Fibroblast of peridontal ligament (primary cell): ENCODE measurements around the gene PCED1B.

Experiments
- DNase-seq: peaks from one replicate; pipeline ENCODE4 v3.0.0-alpha.2; 2010; ENCODE audit errors: extremely low read depth

The PCED1B gene

DNA sequence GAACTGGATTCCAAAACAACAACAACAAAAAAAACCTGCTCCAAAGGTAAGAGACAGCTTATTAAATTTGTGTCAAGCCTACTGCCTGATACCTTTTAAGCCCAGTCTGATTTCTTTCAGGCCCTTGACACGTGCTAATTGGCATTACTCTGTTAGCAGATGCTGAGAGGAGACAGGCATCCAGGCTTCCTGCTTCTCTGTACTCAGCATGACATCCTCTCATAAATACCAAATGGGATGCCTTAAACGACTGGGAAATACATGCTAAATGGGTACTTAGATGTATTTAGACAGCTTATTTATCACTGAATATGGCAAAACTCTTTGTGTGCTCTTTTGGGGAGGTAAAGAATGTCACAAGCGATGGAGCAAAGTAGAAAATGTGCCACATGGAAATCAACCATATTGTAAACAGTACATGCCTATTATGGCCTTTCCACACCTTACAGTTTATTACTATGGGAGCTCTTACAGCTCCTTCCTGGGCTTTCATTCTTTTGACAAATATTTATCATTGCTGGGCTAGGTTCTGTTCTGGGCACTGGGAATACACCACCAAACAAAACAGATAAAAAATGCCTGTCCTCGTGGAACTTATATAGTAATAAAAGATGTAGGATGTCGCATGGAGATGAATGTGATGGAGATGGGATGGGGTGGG, 11.5 kb upstream of the PCED1B start:
- DNase-seq, result no peak

DNA sequence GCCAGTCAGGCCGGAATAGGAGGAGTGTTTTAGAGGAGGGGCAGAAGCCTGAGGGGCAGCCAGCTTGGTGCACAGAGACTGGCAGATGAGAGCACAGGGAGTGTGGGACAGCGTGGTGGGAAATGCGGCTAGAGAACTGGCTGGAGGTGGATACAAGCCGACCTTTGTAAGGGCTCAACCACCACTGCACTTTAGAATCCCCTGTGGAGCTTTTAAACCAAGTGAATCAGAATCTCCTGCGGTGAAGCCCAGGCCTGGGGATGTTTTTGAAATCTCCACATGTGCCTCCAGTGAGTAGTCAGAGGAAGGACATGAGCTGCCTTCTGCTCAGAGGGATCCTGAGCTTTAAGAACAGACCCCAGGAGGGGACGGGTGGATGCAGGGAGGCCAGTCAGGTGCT, 10.9 kb upstream of the PCED1B start:
- peak; percentile 53 for DNase-seq

DNA sequence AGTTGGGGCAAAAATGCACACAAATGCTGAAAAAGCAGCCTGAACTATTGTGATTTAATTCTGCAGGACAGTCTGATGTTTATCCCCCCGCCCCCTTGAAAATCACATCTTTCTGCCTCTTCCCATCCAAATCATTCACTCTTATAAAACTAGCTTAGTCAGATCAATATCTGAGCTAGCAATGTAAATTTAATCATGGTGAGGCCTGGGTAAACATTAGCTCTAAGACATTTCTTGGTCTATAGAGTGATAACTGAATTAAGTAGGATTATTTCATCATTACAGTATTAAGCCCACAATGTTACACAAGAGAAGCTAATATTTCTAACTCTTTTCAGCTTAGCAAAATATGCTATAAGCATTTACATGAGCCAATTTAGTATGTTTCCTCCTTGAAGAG, 9.1 kb upstream of the PCED1B start:
- no peak for DNase-seq

DNA sequence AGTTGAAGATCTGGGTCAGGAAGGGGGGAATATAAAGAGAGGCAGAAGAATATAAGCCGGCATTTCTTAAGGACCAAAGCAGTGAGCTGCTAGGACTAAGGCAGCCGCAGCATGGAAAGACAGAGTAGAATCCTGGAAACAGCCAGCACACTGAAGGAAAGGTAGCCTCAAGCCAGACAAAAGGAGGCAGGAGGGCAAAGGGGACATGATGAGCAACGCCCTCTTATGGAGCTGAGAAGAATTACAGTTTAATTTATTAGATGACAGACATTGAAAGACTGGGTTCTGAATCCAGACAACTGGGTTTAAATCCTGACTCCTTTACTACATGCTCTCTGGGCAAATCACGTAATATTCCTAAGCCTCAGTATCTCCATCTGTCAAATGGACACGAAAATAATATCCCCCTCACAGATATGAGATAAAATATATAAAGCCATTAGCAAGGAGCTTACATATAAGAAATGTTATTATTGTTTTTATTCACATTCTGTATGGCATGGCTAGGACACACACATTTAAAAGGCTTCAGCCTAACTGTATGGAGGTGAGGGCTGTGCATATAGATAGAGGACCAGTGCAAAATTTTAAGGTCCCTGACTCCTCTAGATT, 8.1 kb upstream of the PCED1B start:
- no peak for DNase-seq

DNA sequence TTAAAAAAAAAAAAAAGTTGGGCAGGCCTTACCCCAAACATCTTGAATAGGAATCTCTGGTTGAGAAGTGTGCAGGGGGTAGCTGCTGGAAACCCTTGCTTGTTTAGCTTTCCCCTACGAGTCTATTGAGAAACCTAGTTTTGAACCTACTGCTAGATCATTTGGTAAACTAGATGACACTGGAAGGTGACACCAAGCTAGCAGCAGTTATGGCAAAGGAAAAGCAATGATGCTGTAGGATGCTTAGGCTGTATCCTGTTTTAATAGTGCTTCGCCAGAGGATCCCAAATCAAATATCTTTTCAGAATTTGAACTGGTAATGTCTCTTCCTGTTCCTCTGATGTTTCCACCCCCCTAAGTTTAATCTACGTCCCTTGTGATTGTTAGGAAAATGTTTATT, 5.5 kb upstream of the PCED1B start:
- DNase-seq, result no peak

DNA sequence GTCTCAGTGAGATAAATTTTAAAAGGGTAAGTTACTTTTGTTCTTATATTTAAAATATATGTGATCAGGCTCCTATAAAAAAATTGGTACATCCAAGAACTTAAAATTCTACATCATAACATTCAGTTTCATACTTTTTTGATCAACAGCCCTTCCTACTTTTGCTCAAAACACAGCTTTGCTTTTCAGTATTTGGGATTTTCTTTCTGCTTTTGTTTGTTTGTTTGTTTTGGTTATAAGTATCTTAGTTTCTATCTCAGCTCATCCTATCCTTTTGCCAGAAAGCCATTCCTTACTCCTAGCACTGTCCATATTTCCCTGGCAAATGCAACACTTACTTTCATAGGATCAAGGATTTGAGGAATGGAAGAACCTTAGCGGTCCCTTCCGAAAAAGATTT, 4.7 kb upstream of the PCED1B start:
- DNase-seq, result no peak

DNA sequence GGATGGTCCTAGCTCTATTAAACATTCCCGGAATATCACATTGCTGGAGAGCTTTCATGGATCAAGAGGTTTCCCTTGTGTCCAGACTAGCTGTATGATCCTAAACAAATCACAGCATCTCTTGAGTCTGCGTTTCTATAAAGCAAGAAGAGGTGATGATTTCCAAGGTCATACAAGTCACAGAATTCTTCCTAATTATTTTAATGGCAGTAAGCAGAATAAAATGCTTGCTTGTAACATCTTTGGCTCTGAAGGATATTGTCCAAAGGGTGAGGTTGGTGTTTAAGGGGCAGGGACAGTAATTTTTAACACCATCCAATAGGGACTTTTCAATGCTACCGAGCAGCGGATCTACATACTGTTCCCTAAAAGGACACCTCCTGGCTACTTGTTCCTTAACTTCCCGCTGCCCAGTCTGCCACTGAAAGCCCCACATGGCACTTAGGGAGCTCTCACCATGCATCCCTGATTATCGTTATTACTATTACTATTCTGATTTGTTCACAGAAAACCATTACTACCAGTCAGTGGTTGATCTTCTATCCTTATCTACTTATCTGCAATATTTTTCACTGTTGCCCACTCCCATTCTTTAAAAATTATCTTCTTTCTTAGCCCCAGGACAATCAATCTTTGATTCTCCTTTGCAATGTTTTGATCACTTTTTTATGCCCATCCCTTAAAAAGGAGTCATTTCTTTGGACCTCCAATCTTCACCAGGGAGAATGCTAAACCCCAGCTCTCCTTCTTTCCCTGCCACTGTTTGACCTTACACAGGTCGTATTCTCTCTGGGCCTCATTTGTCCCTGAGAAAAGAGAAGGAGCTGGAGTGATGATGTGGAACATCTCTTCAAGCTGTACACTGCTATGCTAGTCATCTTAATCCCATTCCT, 4.0 kb upstream of the PCED1B start:
- DNase-seq, result no peak

DNA sequence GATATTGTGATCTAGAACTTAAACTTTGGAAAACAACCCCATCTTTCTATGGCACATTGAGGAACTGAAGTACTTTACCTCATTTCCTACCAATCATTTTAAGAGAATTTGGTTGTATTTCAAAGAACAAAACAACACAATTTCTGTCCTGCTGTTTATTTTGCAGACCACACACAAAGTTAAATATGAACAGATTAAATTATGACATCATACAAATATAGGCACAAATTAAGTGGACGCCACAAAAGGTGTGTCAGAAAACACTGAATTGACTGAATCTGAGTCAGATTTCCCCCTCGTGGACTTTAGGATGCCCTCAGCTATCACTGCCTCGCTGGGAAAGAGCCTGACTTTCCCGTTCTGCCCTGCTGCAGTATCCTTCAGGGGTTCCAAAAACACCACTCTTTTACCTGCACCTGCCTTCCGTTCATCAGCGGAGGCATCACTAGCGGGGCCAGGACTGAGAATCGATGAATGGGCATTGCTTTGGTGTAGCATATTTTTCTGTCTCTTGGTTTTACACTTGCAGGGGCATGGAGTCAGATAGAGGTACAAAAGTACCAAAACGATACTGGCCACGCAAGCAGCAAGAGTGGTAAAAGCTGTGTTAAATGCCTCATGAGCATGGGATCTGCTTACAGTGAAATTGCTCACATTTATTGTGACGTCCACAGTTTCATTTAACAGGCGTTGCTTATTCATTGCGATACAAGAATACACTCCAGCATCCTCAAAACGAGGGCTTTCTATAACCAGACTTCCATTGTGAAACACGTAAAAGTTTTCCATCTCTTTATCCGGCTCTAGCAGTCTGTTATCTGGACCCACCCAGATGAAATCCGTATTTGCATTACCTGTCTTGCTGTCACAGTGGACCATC, 2.0 kb upstream of the PCED1B start:
- no peak for DNase-seq

DNA sequence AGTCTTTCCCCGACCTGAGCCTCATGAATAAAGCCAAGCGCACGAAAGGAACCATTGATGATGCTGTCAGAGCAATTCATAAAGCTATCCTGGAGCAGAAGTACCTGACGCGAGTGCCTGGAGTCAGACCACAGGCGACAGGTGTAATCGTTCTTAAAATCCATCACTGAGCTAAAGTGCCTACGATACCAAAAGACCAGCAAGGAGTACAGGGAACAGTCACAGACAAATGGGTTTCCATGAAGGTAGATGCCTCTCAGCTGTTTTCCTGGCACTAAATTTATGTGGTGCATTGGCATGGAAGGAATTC, 1.4 kb upstream of the PCED1B start:
- DNase-seq, result no peak

DNA sequence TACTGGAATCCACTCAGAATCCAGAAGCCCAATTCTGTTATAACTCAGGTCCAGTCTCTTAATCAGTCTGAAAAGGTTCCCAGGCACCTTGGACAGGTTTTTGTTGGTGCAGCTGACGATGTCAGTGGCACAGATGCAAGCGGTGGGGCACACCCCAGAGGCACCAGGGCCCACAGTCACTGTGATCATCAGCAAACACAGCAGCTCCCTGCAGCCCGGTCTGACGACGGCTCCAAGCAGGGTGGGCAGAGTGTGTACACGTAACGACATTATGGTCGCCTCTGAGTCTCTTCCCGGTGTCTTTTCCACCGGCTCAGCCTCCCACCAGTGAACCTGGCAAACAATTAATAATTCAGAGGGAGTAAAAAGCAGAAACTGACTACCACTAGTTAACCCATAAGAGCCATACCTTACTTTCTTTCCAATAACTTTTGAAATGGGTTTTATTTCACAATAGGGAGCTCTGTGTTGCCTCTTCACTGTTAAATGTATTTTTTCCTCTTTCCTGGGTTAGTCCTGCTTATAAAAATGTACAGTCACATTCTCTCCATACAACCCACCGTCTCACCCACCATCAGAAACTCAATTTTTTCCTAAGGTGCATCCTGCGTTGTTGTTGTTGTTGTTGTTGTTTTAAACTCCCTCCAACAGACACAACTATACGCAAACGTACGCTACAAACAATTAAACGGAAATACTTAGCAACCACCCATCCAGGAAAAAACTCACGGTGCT, 521 bp upstream of the PCED1B start:
- DNase-seq, result peak; percentile 12

DNA sequence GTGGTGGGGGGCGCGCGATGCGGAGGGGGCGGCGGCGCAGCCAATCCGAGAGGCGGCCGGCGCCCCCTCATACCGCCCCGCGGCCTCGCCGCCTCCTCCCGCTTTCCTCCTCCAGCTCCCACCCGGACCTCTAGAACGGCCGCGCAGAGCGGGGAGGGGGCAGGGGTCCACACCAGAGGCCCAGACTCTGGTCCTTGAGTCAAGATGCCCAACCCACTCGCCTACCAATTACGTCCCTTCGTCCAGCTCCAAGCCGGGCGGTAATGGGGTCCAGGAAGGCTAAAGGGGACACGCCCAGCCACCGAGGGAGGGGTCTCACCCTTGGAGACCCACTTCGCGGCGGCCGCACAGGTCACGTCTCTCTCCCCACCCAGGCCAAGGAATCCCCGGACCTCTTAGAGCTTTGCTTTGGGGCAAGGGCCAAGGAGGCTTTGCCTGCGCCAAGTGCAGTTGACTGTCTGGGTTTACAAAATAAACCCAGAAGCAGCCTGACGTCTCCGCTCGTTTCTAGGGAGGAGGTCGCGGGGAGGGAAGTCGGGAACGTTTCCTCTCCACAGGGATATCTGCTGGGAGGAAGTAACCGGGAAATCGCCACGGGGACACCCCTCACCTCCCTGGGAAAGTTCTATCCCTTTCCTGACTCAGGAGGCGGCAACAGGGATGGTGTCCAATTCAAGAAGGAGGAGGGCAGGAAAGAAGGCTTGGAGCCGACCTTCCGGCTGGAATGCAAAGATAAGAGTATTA, 732 bp downstream of the PCED1B start:
- DNase-seq, result peak; percentile 51

DNA sequence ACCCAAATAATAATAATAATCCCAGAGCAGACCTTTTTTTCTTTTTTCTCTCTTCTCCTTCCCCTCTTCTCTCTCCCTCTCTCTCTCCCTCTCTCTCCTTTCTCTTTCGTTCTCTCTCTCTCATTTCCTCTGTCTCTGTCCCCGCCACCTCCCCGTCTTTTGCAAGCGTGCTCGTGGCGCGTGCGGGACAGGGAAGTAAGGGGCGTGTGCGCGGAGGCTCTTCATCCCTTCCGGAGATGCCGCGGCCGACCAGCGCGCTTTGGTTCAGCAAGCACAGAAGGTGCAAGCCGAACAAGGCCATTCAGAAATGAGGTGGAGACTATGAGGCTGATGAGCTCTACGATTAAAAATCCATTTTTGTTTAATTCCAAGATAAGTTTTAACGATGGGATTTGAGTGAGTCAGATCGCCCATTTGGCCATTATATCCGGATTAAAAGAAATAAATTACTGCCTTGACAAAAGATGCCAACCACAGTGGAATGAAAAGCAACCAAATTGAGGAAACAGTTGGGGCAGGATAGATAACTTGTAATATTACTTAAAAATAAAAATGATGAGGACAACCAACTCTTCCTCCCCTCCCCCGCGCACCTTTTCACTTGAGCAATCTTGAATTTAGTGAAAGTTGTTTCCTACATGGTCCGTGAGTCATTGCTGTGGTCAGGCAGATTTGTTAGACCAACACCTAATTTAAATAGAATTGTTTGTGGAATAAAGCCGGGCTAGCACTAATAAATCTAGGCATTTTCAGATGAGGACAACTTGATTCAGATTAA, 1.5 kb downstream of the PCED1B start:
- peak; percentile 30 for DNase-seq

DNA sequence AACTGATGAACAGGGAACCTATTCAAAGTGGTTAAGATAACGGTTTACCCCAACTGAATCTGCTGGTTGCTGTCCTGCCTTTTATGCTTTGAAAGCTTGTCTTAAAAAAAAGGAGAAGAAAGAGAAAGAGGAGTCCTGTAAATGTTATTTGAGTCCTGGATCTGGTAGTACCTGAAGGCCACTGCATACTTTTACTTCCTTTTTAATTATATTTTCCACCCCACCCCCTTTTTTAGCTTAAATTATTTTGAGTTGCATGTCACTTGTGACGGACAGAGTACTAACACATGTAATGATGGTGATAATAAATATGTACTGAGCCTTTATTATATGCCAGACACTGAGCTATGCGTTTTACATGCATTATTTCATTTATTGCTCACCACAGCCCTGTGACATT, 2.9 kb downstream of the PCED1B start:
- no peak for DNase-seq

DNA sequence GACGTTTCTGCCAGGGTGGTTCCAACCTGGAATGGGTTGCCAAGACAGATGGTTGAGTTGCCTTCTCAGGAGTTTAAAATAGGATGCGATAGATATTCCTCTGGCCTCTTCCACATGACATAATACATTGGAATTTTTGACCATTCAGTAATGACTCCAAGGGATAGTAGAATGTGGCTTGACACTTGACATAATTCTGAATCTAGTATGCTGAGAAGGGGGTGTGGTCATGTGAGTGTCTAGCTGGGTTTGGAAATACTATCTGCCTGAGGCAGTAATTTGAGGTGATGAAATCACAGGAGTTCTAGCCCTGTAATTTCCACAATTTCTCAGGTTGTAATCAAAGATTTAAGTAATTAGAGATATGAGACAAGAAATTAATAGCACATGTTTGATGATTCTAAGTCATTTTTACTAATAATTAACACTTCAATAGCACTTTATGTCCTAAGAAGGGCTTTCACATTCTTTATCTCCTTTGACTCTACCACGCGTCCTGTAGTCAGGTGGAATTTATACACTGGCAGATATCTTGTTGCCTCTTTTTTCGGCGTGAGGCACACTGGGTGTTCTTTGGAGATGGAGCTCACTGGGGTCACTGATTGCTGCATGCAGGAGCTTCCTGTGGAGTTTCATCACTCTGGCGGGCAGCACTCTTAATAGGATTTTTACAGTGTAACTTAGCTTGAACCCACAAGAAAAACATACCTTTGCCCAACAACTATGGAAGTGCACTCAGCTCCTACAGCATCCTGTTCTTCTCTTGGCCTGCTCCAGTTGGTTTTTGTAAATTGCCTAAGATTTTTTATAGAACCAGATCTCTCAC, 3.6 kb downstream of the PCED1B start:
- DNase-seq, result peak; percentile 92

DNA sequence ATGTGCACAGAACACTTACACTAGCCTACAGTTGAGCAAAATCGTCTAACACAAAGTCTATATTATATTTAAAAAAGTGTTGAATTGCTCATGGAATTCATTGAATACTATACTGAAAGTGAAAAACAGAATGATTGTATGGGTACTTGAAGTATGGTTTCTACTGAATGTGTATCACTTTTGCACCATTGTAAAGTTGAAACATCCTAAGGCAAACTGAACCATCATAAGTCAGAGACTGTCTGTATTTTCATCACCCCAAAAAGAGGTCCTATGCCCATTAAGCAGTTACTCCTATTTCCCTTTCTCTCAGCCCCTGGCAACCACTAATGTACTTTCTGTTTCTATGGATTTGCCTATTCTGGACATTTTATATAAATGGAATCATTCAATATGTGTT, 4.8 kb downstream of the PCED1B start:
- no peak for DNase-seq

DNA sequence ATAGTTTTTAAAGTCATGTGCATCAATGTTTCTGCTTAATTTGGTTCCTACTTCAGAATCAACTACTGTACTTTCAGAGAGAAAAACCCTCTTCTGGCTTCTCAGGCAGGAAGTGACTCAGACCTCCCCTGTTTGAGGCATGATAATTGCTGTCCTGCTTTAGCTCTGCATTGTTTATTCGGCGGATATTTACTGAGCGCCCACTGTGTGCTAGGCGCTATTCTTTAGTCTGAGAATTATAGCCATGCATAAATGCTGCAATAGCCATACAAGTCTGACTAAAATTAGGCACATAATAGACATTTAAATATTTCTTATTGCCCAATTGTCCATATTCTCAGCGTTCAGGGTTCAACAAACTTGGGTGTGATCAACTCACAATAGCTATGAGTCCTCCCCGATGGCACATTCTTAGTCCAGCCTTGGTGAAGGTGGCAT, 6.4 kb downstream of the PCED1B start:
- peak; percentile 59 for DNase-seq

DNA sequence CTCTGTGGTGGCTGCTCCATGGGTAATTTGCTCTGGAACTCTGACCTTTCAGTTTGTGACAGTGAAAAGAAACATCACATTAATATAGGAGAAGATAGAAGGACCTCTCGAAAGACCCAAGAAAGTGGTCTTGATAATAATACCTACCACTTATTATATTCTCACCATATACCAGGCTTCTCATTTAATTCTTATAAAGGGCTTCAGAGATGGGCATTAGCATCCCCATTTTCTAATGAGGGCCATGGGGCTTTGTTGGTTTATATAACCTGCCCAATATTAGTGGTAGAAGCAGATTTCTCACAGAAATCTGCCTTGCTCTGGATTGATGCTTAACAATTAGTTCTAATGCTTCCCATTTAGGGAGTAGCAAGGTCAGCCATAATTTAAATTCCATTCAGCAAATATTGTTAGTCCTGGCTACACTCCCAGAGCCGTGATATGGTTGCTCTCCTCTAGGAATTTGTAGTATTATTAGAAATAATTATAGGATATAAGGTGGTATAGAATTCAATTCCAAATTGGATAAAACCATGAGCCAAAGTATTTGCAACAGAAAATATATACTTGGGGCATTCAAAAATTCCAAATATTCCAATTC, 7.8 kb downstream of the PCED1B start:
- peak; percentile 52 for DNase-seq
